ENCODE data around the gene GABRB2.

DNA sequence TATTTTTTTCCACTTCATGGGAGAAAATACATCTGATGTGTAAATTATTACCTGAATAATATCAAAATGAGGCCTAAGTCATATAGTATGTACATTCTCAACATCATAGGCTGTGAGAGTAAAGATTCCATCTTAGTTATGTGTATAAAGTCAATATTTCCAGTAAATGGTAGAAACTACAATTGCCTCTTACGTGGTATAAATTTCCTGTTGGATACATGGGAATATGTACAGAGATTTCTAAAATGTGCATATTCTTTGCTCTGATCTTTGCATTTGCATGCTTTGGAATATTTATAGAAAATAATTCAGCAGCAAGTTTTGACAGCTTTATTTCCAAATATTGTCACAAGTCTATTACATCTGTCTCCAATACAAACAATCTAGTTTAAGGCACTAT lies 78.8 kb downstream of the GABRB2 start:
- TF ChIP-seq ZNF274 (IDR thresholded peaks at IDR 0.05; ENCODE audit: low read depth, low read length) (no peak), SUZ12 (IDR thresholded peaks at IDR 0.05; ENCODE audit: extremely low read depth, insufficient read depth, insufficient read length) (no peak), YY1 (IDR thresholded peaks at IDR 0.05; ENCODE audit: insufficient read depth, insufficient read length) (no peak)

All from NT2/D1 (cell line).